Ascending aorta (tissue), 2 donors: ENCODE data around the gene NTM. TPM values are rescaled to one million over a fixed set of nuclear protein-coding genes. Genes with fewer than 3 reads are reported as not detected.

Experiments used
- DNase-seq, 2 donors: peaks; one replicate each; pipeline ENCODE4 v3.0.0-alpha.2; 2019; ENCODE audit warnings: low spot score in 2 of 2
- H3K27ac ChIP-seq, 2 donors: fragments of 200-600 bp; sonication (generic); one replicate each; pipeline ENCODE4 v1.5.1; 2016 to 2017; ENCODE audit warnings: mild to moderate bottlenecking in 1 of 2
- H3K27me3 ChIP-seq: fragments of 200-600 bp; sonication (generic); one replicate; pipeline ENCODE4 v1.5.1; 2017
- H3K36me3 ChIP-seq, 2 donors: fragments of 200-600 bp; sonication (generic); one replicate each; pipeline ENCODE4 v1.5.1; 2016
- H3K4me1 ChIP-seq, 2 donors: fragments of 200-600 bp; sonication (generic); one replicate each; pipeline ENCODE4 v1.5.1; 2016 to 2017; ENCODE audit warnings: mild to moderate bottlenecking in 1 of 2
- H3K4me3 ChIP-seq, 2 donors: fragments of 200-600 bp; sonication (generic); one replicate each; pipeline ENCODE4 v1.5.1; 2016 to 2017; ENCODE audit warnings: mild to moderate bottlenecking in 1 of 2
- H3K9me3 ChIP-seq, 2 donors: fragments of 200-600 bp; sonication (generic); one replicate each; pipeline ENCODE4 v1.5.1; 2016
- CTCF ChIP-seq, 3 experiments: fragments of 200-600 bp in 2 of 3; fragments of 450-650 bp in 1 of 3; sonication (generic) in 2 of 3; IDR thresholded peaks; one replicate each; pipeline ENCODE4 v1.5.1; 2016 to 2019; ENCODE audit warnings: antibody characterized with exemption in 3 of 3, mild to moderate bottlenecking in 1 of 3, moderate library complexity in 1 of 3
- intact Hi-C: fragments of 100-400 bp; cut with DNase I; formaldehyde crosslinking; loops from one replicate; pipeline ENCODE4 v1.15.1; 2023
- total RNA-seq: library from RNA; depleted of rRNA; stranded (reverse); fragments of >200 nt; gene quantifications from one replicate; pipeline ENCODE4 v1.1.0, GENCODE V29; 2016

Gene NTM
- total RNA-seq, 1 donor from 2014 or later, result not detected

- Histone ChIP-seq H3K36me3 (no peaks in the 10 kb centered on the region), H3K27me3 (no peaks in the 10 kb centered on the region), H3K4me3 (no peak overlapping the region), H3K4me1 (no peaks in the 10 kb centered on the region), H3K27ac (no peak overlapping the region), H3K9me3 (no peaks in the 10 kb centered on the region)
- intact Hi-C loops, result no loop called here
- TF ChIP-seq CTCF (IDR thresholded peaks at IDR 0.05), result no peak
- DNase-seq, result no peak
Measured at GRCh38 chr11:132020001-132020400, 649.6 kb downstream of the NTM start.

- Histone ChIP-seq H3K27me3 (no peaks in the 10 kb centered on the region), H3K9me3 (no peaks in the 10 kb centered on the region), H3K4me3 (no peak overlapping the region), H3K27ac (no peak overlapping the region), H3K36me3 (no peaks in the 10 kb centered on the region), H3K4me1 (no peaks in the 10 kb centered on the region)
- no peak for DNase-seq
- intact Hi-C loops, result no loop called here
- TF ChIP-seq CTCF (IDR thresholded peaks at IDR 0.05), result no peak
Measured at GRCh38 chr11:132022285-132022684, 651.9 kb downstream of the NTM start.

GRCh38 chr11:132022733-132023478 lies 652.5 kb downstream of the NTM start:
- Histone ChIP-seq H3K36me3 (no peaks in the 10 kb centered on the region), H3K27ac (no peak overlapping the region), H3K27me3 (no peaks in the 10 kb centered on the region), H3K9me3 (no peaks in the 10 kb centered on the region), H3K4me3 (no peak overlapping the region), H3K4me1 (no peaks in the 10 kb centered on the region)
- no peak for TF ChIP-seq CTCF (IDR thresholded peaks at IDR 0.05)
- intact Hi-C loops, result no loop called here
- no peak for DNase-seq

GRCh38 chr11:132024587-132025295 lies 654.3 kb downstream of the NTM start:
- Histone ChIP-seq H3K27ac (no peak overlapping the region), H3K9me3 (no peaks in the 10 kb centered on the region), H3K36me3 (no peaks in the 10 kb centered on the region), H3K27me3 (no peaks in the 10 kb centered on the region), H3K4me1 (no peaks in the 10 kb centered on the region), H3K4me3 (no peak overlapping the region)
- no peak for TF ChIP-seq CTCF (IDR thresholded peaks at IDR 0.05)
- intact Hi-C loops, result no loop called here
- no peak for DNase-seq

GRCh38 chr11:132026746-132027145 lies 656.3 kb downstream of the NTM start:
- H3K36me3 ChIP-seq, result no peaks in the 10 kb centered on the region
- DNase-seq, result no peak
- H3K9me3 ChIP-seq, result no peaks in the 10 kb centered on the region
- H3K27ac ChIP-seq, result no peak overlapping the region
- intact Hi-C loops, result no loop called here
- H3K4me3 ChIP-seq, result no peak overlapping the region
- no peaks in the 10 kb centered on the region for H3K27me3 ChIP-seq
- TF ChIP-seq CTCF (IDR thresholded peaks at IDR 0.05), result no peak
- no peaks in the 10 kb centered on the region for H3K4me1 ChIP-seq
